HG03460 (cell line): ENCODE measurements around the gene ARPC4.
"Not testable (repeated sequence)": the region's sequence is repeated elsewhere in the genome, so short reads cannot be mapped to it uniquely, and the experiment has no call there.

Source experiments
- ATAC-seq: cut with Tn5 transposase; IDR thresholded peaks from one replicate; pipeline ENCODE4 v1.9.1; 2021; ENCODE audit not compliant: unreplicated experiment

ARPC4 gene

GRCh38 chr3:9817436-9817835 is 24.6 kb downstream of the ARPC4 start:
- no peak for ATAC-seq

GRCh38 chr3:9818666-9819335 is 25.9 kb downstream of the ARPC4 start:
- no peak for ATAC-seq

- no peak for ATAC-seq
These were observed 27.7 kb downstream of the ARPC4 start for GRCh38 chr3:9820543-9820942.

- no peak for ATAC-seq
These were observed 28.1 kb downstream of the ARPC4 start for GRCh38 chr3:9820946-9821345.

GRCh38 chr3:9825451-9826040 is 32.7 kb downstream of the ARPC4 start:
- ATAC-seq: no peak

GRCh38 chr3:9826815-9827573 is 34.1 kb downstream of the ARPC4 start:
- ATAC-seq: no peak

- no peak for ATAC-seq
These were observed 36.2 kb downstream of the ARPC4 start for GRCh38 chr3:9828801-9829755.

- no peak for ATAC-seq
These were observed 38.4 kb downstream of the ARPC4 start for GRCh38 chr3:9831253-9831652.

GRCh38 chr3:9833078-9833477 is 40.2 kb downstream of the ARPC4 start:
- ATAC-seq: no peak

- ATAC-seq: no peak
These were observed 41.9 kb downstream of the ARPC4 start for GRCh38 chr3:9834520-9835380.

GRCh38 chr3:9837701-9838582 is 45.1 kb downstream of the ARPC4 start:
- no peak for ATAC-seq

GRCh38 chr3:9838856-9839255 is 46.0 kb downstream of the ARPC4 start:
- ATAC-seq: no peak

- ATAC-seq: no peak
These were observed 48.1 kb downstream of the ARPC4 start for GRCh38 chr3:9841015-9841414.

- ATAC-seq: peak; percentile 99
These were observed 51.0 kb downstream of the ARPC4 start, which contains the start of gene RPUSD3 for GRCh38 chr3:9843715-9844438. Gene RPUSD3, minus strand, starts transcription at chr3:9844008. Its CDS starts 18 bp downstream, at chr3:9843990.

GRCh38 chr3:9846231-9846630 is 53.3 kb downstream of the ARPC4 start:
- no peak for ATAC-seq

GRCh38 chr3:9846931-9847488 is 54.1 kb downstream of the ARPC4 start:
- no peak for ATAC-seq

GRCh38 chr3:9847870-9848269 is 55.0 kb downstream of the ARPC4 start:
- ATAC-seq: not testable (repeated sequence)

- not testable (repeated sequence) for ATAC-seq
These were observed 56.0 kb downstream of the ARPC4 start for GRCh38 chr3:9848860-9849259.
